Activated T-helper 1 cell treated with anti-CD3 and anti-CD28 coated beads, Interleukin-2, amount 50 U/mL, for 16 hours (primary cell): ENCODE data around the gene ERBB2.

ENCODE experiments used
- DNase-seq, 2 donors: peaks; one replicate each; pipeline ENCODE4 v3.0.0-alpha.2; 2020; ENCODE audit warnings: low read depth in 1 of 2, low spot score in 1 of 2

Gene ERBB2

GRCh38 chr17:39699818-39700147 is at the start of gene ERBB2:
Gene ERBB2 (plus strand): TSS chr17:39700064. CDS start chr17:39700239, 175 bp downstream.
- DNase-seq, result no peak

GRCh38 chr17:39650121-39650579 is 49.7 kb upstream of the ERBB2 start:
- no peak for DNase-seq

GRCh38 chr17:39651923-39652586 is 47.8 kb upstream of the ERBB2 start:
- DNase-seq, result no peak

GRCh38 chr17:39652587-39653315 is 47.1 kb upstream of the ERBB2 start:
- no peak for DNase-seq

- no peak for DNase-seq
Observed at GRCh38 chr17:39653316-39653661, 46.6 kb upstream of the ERBB2 start.

GRCh38 chr17:39653662-39654331 is 46.1 kb upstream of the ERBB2 start:
- peak; percentile 58 to 70 for DNase-seq

- no peak for DNase-seq
Observed at GRCh38 chr17:39655105-39655504, 44.8 kb upstream of the ERBB2 start.

- no peak for DNase-seq
Observed at GRCh38 chr17:39658346-39658745, 41.5 kb upstream of the ERBB2 start.

GRCh38 chr17:39658760-39659159 is 41.1 kb upstream of the ERBB2 start:
- DNase-seq, result no peak

- no peak for DNase-seq
Observed at GRCh38 chr17:39659279-39660010, 40.4 kb upstream of the ERBB2 start.

- no peak for DNase-seq
Observed at GRCh38 chr17:39660011-39660360, 39.9 kb upstream of the ERBB2 start.

- DNase-seq, result no peak
Observed at GRCh38 chr17:39660397-39661385, 39.2 kb upstream of the ERBB2 start.

GRCh38 chr17:39661744-39662541 is 37.9 kb upstream of the ERBB2 start:
- no peak for DNase-seq

- DNase-seq, result no peak
Observed at GRCh38 chr17:39662551-39663339, 37.1 kb upstream of the ERBB2 start.

- no peak for DNase-seq
Observed at GRCh38 chr17:39663340-39663687, 36.5 kb upstream of the ERBB2 start.

GRCh38 chr17:39663688-39664580 is 35.9 kb upstream of the ERBB2 start:
- no peak for DNase-seq

- DNase-seq, result no peak
Observed at GRCh38 chr17:39664581-39665561, 35.0 kb upstream of the ERBB2 start, which contains the start of gene TCAP. Gene TCAP (plus strand): TSS chr17:39665349. CDS start chr17:39665360, 11 bp downstream.
